ENCODE results near the gene MED22.
A peak's percentile ranks its signal among the peaks of the same experiment; 100 is the strongest.

Gene MED22

GRCh38 chr9:133359399-133360175 lies 11.7 kb upstream of the MED22 start:
- peak in 1 of 10 donors; percentile 85 for DNase-seq

GRCh38 chr9:133357656-133358055 lies 9.7 kb upstream of the MED22 start:
- no peak for DNase-seq
- intact Hi-C loops (cut with DNase I): loop anchor here (5.0 to 10.0 kb wide), 2 partner anchors 57 to 120 kb away; partner anchors contain the start of genes REXO4 and SLC2A6

More at GRCh38 chr9:133359399-133360175, 11.7 kb upstream of the MED22 start:
- intact Hi-C loops (cut with DNase I): loop anchor here (5.0 to 10.0 kb wide), 2 partner anchors 55 to 118 kb away; partner anchors contain the start of genes REXO4 and SLC2A6

GRCh38 chr9:133356391-133357091 lies 8.6 kb upstream of the MED22 start, which contains the start of the genes SURF1 and SURF2:
Gene SURF1, minus strand, starts transcription at chr9:133356487. Its CDS starts 34 bp downstream, at chr9:133356453.
Gene SURF2, plus strand, starts transcription at chr9:133356550. Its CDS starts 43 bp downstream, at chr9:133356593.
- peak; percentile 80 to 98 (median 88) for DNase-seq
- intact Hi-C loops (cut with DNase I): loop anchor here (5.0 to 10.0 kb wide), 2 partner anchors 58 to 121 kb away; partner anchors contain the start of genes REXO4 and SLC2A6

GRCh38 chr9:133355881-133356357 lies 8.0 kb upstream of the MED22 start:
- intact Hi-C loops (cut with DNase I): loop anchor here (5.0 to 10.0 kb wide), 2 partner anchors 59 to 121 kb away; partner anchors contain the start of genes REXO4 and SLC2A6
- DNase-seq: peak in 2 of 10 donors; percentile 25 to 82

- DNase-seq: no peak
Observed at GRCh38 chr9:133354766-133355165, 6.8 kb upstream of the MED22 start.

GRCh38 chr9:133353548-133353947 lies 5.6 kb upstream of the MED22 start:
- DNase-seq: peak in 2 of 10 donors; percentile 18 to 55
- intact Hi-C loops (cut with DNase I): loop anchor here (10.0 kb wide), 1 partner anchor 61 kb away; the partner anchor contains the start of gene REXO4

More at GRCh38 chr9:133354766-133355165, 6.8 kb upstream of the MED22 start:
- intact Hi-C loops (cut with DNase I): loop anchor here (5.0 to 10.0 kb wide), 2 partner anchors 60 to 123 kb away; partner anchors contain the start of genes REXO4 and SLC2A6

GRCh38 chr9:133352635-133353340 lies 4.9 kb upstream of the MED22 start:
- intact Hi-C loops (cut with DNase I): loop anchor here (10.0 kb wide), 1 partner anchor 62 kb away; the partner anchor contains the start of gene REXO4
- DNase-seq: peak in 2 of 10 donors; percentile 18 to 32

GRCh38 chr9:133351908-133352634 lies 4.1 kb upstream of the MED22 start:
- intact Hi-C loops (cut with DNase I): loop anchor here (10.0 kb wide), 1 partner anchor 63 kb away; the partner anchor contains the start of gene REXO4
- peak in 3 of 10 donors; percentile 69 to 84 (median 78) for DNase-seq

- DNase-seq: peak in 1 of 10 donors; percentile 44
- intact Hi-C loops (cut with DNase I): loop anchor here (10.0 kb wide), 1 partner anchor 63 kb away; the partner anchor contains the start of gene REXO4
Observed at GRCh38 chr9:133351526-133351907, 3.6 kb upstream of the MED22 start.

GRCh38 chr9:133349965-133350616 lies 2.2 kb upstream of the MED22 start:
- peak in 2 of 10 donors; percentile 19 to 43 for DNase-seq
- intact Hi-C loops (cut with DNase I): loop anchor here (10.0 kb wide), 1 partner anchor 65 kb away; the partner anchor contains the start of gene REXO4

GRCh38 chr9:133348718-133349573 lies 1.0 kb upstream of the MED22 start:
- intact Hi-C loops (cut with DNase I): no loop called here
- peak in 2 of 10 donors; percentile 62 to 82 for DNase-seq

- DNase-seq: peak in 1 of 10 donors; percentile 79
- intact Hi-C loops (cut with DNase I): no loop called here
Observed at GRCh38 chr9:133347515-133347984, 381 bp downstream of the MED22 start.

GRCh38 chr9:133346021-133346785 lies 1.7 kb downstream of the MED22 start:
- intact Hi-C loops (cut with DNase I): no loop called here
- peak in 1 of 10 donors; percentile 68 for DNase-seq

GRCh38 chr9:133345596-133345995 lies 2.3 kb downstream of the MED22 start:
- DNase-seq: peak in 1 of 10 donors; percentile 58
- intact Hi-C loops (cut with DNase I): no loop called here

GRCh38 chr9:133344979-133345378 lies 3.0 kb downstream of the MED22 start:
- intact Hi-C loops (cut with DNase I): no loop called here
- DNase-seq: peak in 1 of 10 donors; percentile 79

- intact Hi-C loops (cut with DNase I): no loop called here
- peak in 1 of 10 donors; percentile 56 for DNase-seq
Observed at GRCh38 chr9:133344071-133344470, 3.9 kb downstream of the MED22 start.

Measured in posterior cingulate gyrus (tissue), 11 donors.